Neuronal stem cell (in vitro differentiated cells): ENCODE measurements around the gene FUBP3.

Experiments
- DNase-seq: peaks from one replicate; pipeline ENCODE4 v3.0.0-alpha.2; 2013; ENCODE audit warnings: low spot score
- H2AFZ ChIP-seq: one replicate; pipeline ENCODE4 v1.6.1; 2013; ENCODE audit warnings: mild to moderate bottlenecking, low read length, inconsistent platforms
- H2AK5ac ChIP-seq: 2 replicates; pipeline ENCODE4 v1.6.1; 2013; ENCODE audit warnings: low read depth, mild to moderate bottlenecking, inconsistent platforms, low read length, moderate library complexity, mixed read lengths
- H2BK120ac ChIP-seq: 2 replicates; pipeline ENCODE4 v1.6.1; 2013; ENCODE audit warnings: low read depth, mild to moderate bottlenecking, inconsistent platforms, low read length, moderate library complexity, mixed read lengths
- H2BK12ac ChIP-seq: one replicate; pipeline ENCODE4 v1.6.1; 2013; ENCODE audit warnings: low read length, inconsistent platforms
- H2BK15ac ChIP-seq: 2 replicates; pipeline ENCODE4 v1.6.1; 2013; ENCODE audit warnings: mild to moderate bottlenecking, low read length, inconsistent platforms, mixed read lengths
- H2BK5ac ChIP-seq: one replicate; pipeline ENCODE4 v1.6.1; 2013; ENCODE audit warnings: inconsistent platforms, mild to moderate bottlenecking, low read length, moderate library complexity
- H3K14ac ChIP-seq: one replicate; pipeline ENCODE4 v1.6.1; 2013; ENCODE audit warnings: low read length, inconsistent platforms
- H3K18ac ChIP-seq: 2 replicates; pipeline ENCODE4 v1.6.1; 2013; ENCODE audit warnings: low read length, inconsistent platforms
- H3K23ac ChIP-seq: 2 replicates; pipeline ENCODE4 v1.6.1; 2013; ENCODE audit warnings: low read depth, mild to moderate bottlenecking, mixed read lengths, low read length, inconsistent platforms; ENCODE audit not compliant: poor library complexity
- H3K27ac ChIP-seq: replicated peaks from 3 replicates; pipeline ENCODE4 v1.5.1; 2013; ENCODE audit warnings: low read length, inconsistent platforms
- H3K27me3 ChIP-seq, 3 experiments: 2 replicates each; pipeline ENCODE4 v1.6.1; 2013; ENCODE audit warnings: low read length in 3 of 3, mild to moderate bottlenecking in 2 of 3, inconsistent platforms in 1 of 3, low read depth in 1 of 3, mixed read lengths in 1 of 3, moderate library complexity in 1 of 3; ENCODE audit not compliant: control insufficient read depth in 3 of 3, insufficient read depth in 3 of 3
- H3K36me3 ChIP-seq, 2 donors: replicated peaks in 1 of 2; 2 replicates each; pipeline ENCODE4 v1.6.1; 2013; ENCODE audit warnings: low read length in 2 of 2; ENCODE audit not compliant: control insufficient read depth in 2 of 2, insufficient read depth in 2 of 2
- H3K4ac ChIP-seq: 2 replicates; pipeline ENCODE4 v1.6.1; 2013; ENCODE audit warnings: inconsistent platforms, mild to moderate bottlenecking, low read length, moderate library complexity
- H3K4me1 ChIP-seq, 2 donors: 1 replicate in 1 of 2; 2 replicates in 1 of 2; pipeline ENCODE4 v1.6.1; 2013; ENCODE audit warnings: low read length in 2 of 2, low read depth in 1 of 2; ENCODE audit not compliant: control insufficient read depth in 2 of 2, insufficient read depth in 1 of 2
- H3K4me2 ChIP-seq: one replicate; pipeline ENCODE4 v1.6.1; 2013; ENCODE audit warnings: mild to moderate bottlenecking, low read length, inconsistent platforms; ENCODE audit not compliant: insufficient read depth, poor library complexity, severe bottlenecking
- H3K4me3 ChIP-seq, 2 donors: 2 replicates each; pipeline ENCODE4 v1.5.1; 2013; ENCODE audit warnings: low read length in 2 of 2, mild to moderate bottlenecking in 2 of 2, inconsistent platforms in 1 of 2, moderate library complexity in 1 of 2
- H3K79me1 ChIP-seq: one replicate; pipeline ENCODE4 v1.6.1; 2013; ENCODE audit warnings: low read depth, mild to moderate bottlenecking, inconsistent platforms, low read length, moderate library complexity
- H3K9ac ChIP-seq: one replicate; pipeline ENCODE4 v1.6.1; 2013; ENCODE audit warnings: mild to moderate bottlenecking, low read depth, low read length, inconsistent platforms; ENCODE audit not compliant: poor library complexity
- H3K9me3 ChIP-seq, 2 donors: replicated peaks in 1 of 2; 2 replicates each; pipeline versions ENCODE3 to v1.6.1; 2013; ENCODE audit warnings: low read length in 2 of 2, mild to moderate bottlenecking in 2 of 2, inconsistent platforms in 1 of 2, low read depth in 1 of 2, mixed read lengths in 1 of 2, moderate library complexity in 1 of 2; ENCODE audit not compliant: control insufficient read depth in 2 of 2, insufficient read depth in 1 of 2
- H4K8ac ChIP-seq: one replicate; pipeline ENCODE4 v1.6.1; 2013; ENCODE audit warnings: low read depth, mild to moderate bottlenecking, inconsistent platforms, low read length, moderate library complexity
- H4K91ac ChIP-seq: one replicate; pipeline ENCODE4 v1.6.1; 2013; ENCODE audit warnings: low read length, low read depth, mild to moderate bottlenecking, inconsistent platforms; ENCODE audit not compliant: poor library complexity
- WGBS, 2 donors: extraction: QIAGEN DNeasy Blood & Tissue Kit; methylation state at CpG; one replicate each; pipeline ENCODE4 v1.1.7; 2013; ENCODE audit warnings: missing lambda C conversion rate in 2 of 2, mixed read lengths in 1 of 2; ENCODE audit not compliant: insufficient read length in 2 of 2, insufficient replicate concordance in 1 of 2; ENCODE audit errors: extremely low coverage in 2 of 2; 5-methylcytosine and 5-hydroxymethylcytosine counted together

The FUBP3 gene

DNA sequence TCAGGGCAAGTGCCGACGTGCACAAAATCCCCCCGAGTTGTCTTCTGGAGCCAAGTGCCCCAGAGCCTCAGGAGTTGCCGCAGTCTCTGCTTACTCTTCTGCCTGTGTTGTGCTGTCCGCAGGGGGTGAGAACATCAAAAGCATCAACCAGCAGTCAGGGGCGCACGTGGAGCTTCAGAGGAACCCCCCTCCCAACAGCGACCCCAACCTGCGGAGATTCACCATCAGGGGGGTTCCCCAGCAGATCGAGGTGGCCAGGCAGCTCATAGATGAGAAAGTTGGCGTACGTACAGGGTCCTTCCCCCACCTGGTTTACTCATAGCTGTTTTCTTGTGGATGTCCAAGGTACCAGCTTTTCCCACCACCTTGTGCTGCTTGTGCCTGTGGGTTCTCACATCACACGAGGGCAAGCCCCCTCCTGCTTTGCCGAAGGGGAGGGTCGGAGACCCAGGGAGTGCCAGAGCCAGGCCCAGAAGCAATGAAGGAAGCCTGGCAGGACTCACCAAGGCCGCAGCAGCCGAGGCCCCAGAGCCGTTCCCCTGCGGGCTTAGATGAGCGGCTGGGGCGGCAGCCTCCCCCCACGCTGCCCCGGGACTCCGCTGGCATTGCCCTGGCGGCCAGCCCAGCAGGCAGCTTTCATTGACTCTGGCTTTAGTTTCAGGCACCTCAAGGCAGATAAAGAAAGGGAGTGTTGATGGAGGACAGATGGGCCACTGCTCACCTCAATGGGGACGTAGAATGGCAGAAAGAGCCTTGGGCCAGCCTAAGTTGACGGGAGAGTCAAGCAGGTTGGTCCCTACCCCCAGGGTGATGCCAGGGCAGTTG, 51.3 kb downstream of the FUBP3 start:
- no peak overlapping the region for H4K91ac ChIP-seq
- H3K9me3 ChIP-seq, result no peaks in the 10 kb centered on the region
- H3K14ac ChIP-seq, result no peak overlapping the region
- H2AK5ac ChIP-seq, result no peak overlapping the region
- no peak overlapping the region for H3K18ac ChIP-seq
- peak overlapping the region; percentile 63 for H2BK5ac ChIP-seq
- no peak overlapping the region for H2BK120ac ChIP-seq
- H2BK15ac ChIP-seq, result no peak overlapping the region
- H3K79me1 ChIP-seq, result peaks cover 10% of the 10 kb centered on the region
- no peak overlapping the region for H3K4me3 ChIP-seq
- H3K36me3 ChIP-seq, result peaks cover 58 to 87% of the 10 kb centered on the region in 2 donors
- H2AFZ ChIP-seq, result no peak overlapping the region
- WGBS, 2 donors, result no CpG with 5 or more reads among the region's 27 CpGs
- no peak overlapping the region for H2BK12ac ChIP-seq
- H3K4me2 ChIP-seq, result no peak overlapping the region
- H3K9ac ChIP-seq, result peak overlapping the region; percentile 30
- H3K27ac ChIP-seq, result no peak overlapping the region
- peak overlapping the region; percentile 28 for H3K23ac ChIP-seq
- H4K8ac ChIP-seq, result no peak overlapping the region
- no peak overlapping the region for H3K4ac ChIP-seq
- peaks cover 4 to 13% of the 10 kb centered on the region in 2 donors for H3K4me1 ChIP-seq
- no peaks in the 10 kb centered on the region for H3K27me3 ChIP-seq
- no peak for DNase-seq

DNA sequence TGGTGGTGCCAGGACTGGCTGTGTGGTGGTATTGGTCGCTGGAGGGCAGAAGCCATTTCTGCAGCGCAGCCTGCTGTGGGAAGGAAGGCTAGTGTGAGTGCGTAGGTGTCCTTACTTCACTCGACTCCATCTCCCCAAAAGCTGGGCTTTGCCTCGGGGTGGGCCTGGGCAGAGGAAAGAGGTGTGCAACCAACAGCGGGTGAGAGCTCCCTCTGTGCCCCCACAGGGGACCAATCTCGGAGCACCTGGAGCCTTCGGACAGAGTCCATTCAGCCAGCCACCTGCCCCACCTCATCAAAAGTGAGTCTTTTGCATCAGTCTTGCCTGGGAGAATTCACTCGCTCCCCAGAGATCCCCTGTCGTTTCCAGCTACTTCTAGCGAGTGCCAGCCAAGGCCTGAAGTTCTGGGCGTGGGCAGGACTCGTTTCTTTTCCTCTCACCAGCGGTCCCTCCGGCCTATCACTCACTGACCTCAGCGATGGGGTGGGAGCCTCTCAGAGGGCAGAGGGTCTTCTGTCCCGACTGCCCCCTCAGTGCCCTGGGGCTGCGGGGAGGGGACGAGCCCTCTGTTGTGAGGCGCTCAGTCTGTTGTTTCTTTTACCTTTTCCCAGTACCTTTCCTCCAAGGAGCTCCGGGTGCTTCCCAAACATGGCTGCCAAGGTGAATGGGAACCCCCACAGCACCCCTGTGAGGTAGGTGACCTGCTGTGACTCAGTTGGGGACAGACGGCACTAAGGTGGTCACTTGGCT, 52.1 kb downstream of the FUBP3 start:
- H3K27ac ChIP-seq, result no peak overlapping the region
- H3K9me3 ChIP-seq, result no peaks in the 10 kb centered on the region
- H3K4me2 ChIP-seq, result no peak overlapping the region
- H3K9ac ChIP-seq, result peak overlapping the region; percentile 30
- H4K8ac ChIP-seq, result no peak overlapping the region
- no peak overlapping the region for H2AK5ac ChIP-seq
- H2BK5ac ChIP-seq, result peak overlapping the region; percentile 63
- no peak overlapping the region for H4K91ac ChIP-seq
- H2AFZ ChIP-seq, result no peak overlapping the region
- H3K18ac ChIP-seq, result no peak overlapping the region
- no peak overlapping the region for H3K23ac ChIP-seq
- H3K27me3 ChIP-seq, result no peaks in the 10 kb centered on the region
- no peak overlapping the region for H3K14ac ChIP-seq
- H2BK120ac ChIP-seq, result no peak overlapping the region
- peaks cover 4 to 13% of the 10 kb centered on the region in 2 donors for H3K4me1 ChIP-seq
- H2BK15ac ChIP-seq, result no peak overlapping the region
- peaks cover 57 to 87% of the 10 kb centered on the region in 2 donors for H3K36me3 ChIP-seq
- no peak overlapping the region for H3K4me3 ChIP-seq
- peaks cover 10% of the 10 kb centered on the region for H3K79me1 ChIP-seq
- no peak overlapping the region for H3K4ac ChIP-seq
- no peak overlapping the region for H2BK12ac ChIP-seq
- DNase-seq, result no peak
- no CpG with 5 or more reads among the region's 22 CpGs for WGBS, 2 donors

DNA sequence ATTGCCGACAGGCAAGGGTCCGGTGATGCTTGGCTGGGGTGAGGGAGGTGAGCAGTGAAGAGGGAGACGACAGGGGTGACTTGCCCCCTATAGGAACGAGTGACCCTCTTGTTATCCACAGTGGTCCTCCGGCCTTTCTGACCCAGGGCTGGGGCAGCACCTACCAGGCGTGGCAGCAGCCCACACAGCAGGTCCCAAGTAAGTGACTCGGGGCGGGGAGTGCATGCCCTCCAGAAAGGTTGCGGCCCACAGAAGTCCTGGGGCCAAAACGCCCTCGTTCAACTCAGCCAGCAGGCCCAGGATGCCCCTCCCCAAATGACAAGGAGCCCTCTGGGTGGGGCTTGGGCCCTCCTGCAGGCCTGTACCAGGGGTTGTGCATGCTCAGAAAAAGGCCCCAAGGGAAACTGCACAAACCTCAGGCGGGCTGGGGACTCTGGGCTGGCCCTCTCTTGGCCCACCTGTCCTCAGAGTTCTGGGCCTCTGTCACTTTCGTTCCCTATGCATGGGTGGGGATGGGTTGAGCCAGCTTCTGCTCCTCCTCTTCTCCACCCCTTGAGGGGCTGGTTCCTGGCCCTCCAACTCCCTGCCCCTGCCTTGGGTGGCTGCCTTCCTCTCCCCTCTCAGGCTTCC, 52.8 kb downstream of the FUBP3 start:
- H3K4me3 ChIP-seq, result no peak overlapping the region
- H3K18ac ChIP-seq, result no peak overlapping the region
- H3K9ac ChIP-seq, result peak overlapping the region; percentile 66
- H3K14ac ChIP-seq, result no peak overlapping the region
- no peak overlapping the region for H2BK5ac ChIP-seq
- no peaks in the 10 kb centered on the region for H3K9me3 ChIP-seq
- peaks cover 10% of the 10 kb centered on the region for H3K79me1 ChIP-seq
- H3K36me3 ChIP-seq, result peaks cover 54 to 87% of the 10 kb centered on the region in 2 donors
- no peak overlapping the region for H2BK15ac ChIP-seq
- H3K4me2 ChIP-seq, result no peak overlapping the region
- no peak overlapping the region for H4K91ac ChIP-seq
- H2AFZ ChIP-seq, result no peak overlapping the region
- WGBS, 2 donors, result no CpG with 5 or more reads among the region's 13 CpGs
- H2BK12ac ChIP-seq, result no peak overlapping the region
- no peak overlapping the region for H2AK5ac ChIP-seq
- H3K4me1 ChIP-seq, result peaks cover 4 to 13% of the 10 kb centered on the region in 2 donors
- H3K23ac ChIP-seq, result no peak overlapping the region
- no peak for DNase-seq
- no peak overlapping the region for H3K27ac ChIP-seq
- no peak overlapping the region for H2BK120ac ChIP-seq
- no peaks in the 10 kb centered on the region for H3K27me3 ChIP-seq
- no peak overlapping the region for H4K8ac ChIP-seq
- H3K4ac ChIP-seq, result no peak overlapping the region

DNA sequence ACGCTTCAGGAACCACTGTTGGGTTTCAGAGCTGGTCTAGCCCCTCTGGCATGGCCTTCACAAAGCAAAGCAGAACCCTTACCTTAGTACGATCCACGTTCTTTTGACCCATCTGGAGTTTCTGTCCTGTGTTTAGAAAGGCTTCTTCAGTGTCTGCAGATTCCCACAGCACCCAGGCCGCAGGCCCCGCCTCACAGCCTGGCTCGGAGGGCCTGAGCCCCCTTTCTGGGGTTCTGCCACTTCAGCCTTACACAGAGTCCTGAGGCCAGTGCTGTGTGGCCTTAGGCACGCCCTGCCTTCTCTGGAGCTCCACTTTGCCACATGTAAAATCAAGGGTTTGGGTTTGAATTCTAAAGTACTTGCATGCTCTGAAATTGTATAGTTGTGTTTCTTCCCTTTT, 53.5 kb downstream of the FUBP3 start:
- DNase-seq, result no peak
- Histone ChIP-seq H4K8ac (no peak overlapping the region), H3K9ac (no peak overlapping the region), H2AK5ac (no peak overlapping the region), H2BK12ac (no peak overlapping the region), H2BK5ac (no peak overlapping the region), H3K14ac (no peak overlapping the region), H3K4me1 (peaks cover 4 to 13% of the 10 kb centered on the region in 2 donors), H2BK120ac (no peak overlapping the region), H3K18ac (no peak overlapping the region), H2AFZ (no peak overlapping the region), H3K23ac (no peak overlapping the region), H4K91ac (no peak overlapping the region), H3K27me3 (no peaks in the 10 kb centered on the region), H3K4me2 (no peak overlapping the region), H3K4ac (no peak overlapping the region), H3K9me3 (no peaks in the 10 kb centered on the region), H2BK15ac (no peak overlapping the region), H3K79me1 (peaks cover 9% of the 10 kb centered on the region), H3K27ac (no peak overlapping the region), H3K36me3 (peaks cover 48 to 87% of the 10 kb centered on the region in 2 donors), H3K4me3 (no peak overlapping the region)
- WGBS, 2 donors, result no CpG with 5 or more reads among the region's 7 CpGs
